Chondrocyte (in vitro differentiated cells): ENCODE data around the gene NAP1L5. TPM values are rescaled to one million over a fixed set of nuclear protein-coding genes. Genes with fewer than 3 reads are reported as not detected.

Experiments used
- DNase-seq: peaks from one replicate; pipeline ENCODE4 v3.0.0; 2021; ENCODE audit warnings: mixed read lengths, low spot score
- H3K27ac Mint-ChIP-seq: one replicate; pipeline ENCODE4 v1.8.0; 2021; ENCODE audit warnings: mild to moderate bottlenecking, moderate library complexity, mixed read lengths; ENCODE audit not compliant: unreplicated experiment
- H3K27me3 Mint-ChIP-seq: 2 replicates; pipeline ENCODE4 v1.8.0; 2021; ENCODE audit warnings: low read depth, mixed read lengths
- H3K36me3 Mint-ChIP-seq: 2 replicates; pipeline ENCODE4 v1.8.0; 2021; ENCODE audit warnings: low read depth, mixed read lengths
- H3K4me1 Mint-ChIP-seq: 2 replicates; pipeline ENCODE4 v1.8.0; 2021; ENCODE audit warnings: low read depth, mild to moderate bottlenecking, mixed read lengths
- H3K4me3 Mint-ChIP-seq: one replicate; pipeline ENCODE4 v1.8.0; 2021; ENCODE audit warnings: mild to moderate bottlenecking, moderate library complexity, mixed read lengths; ENCODE audit not compliant: unreplicated experiment
- H3K9me3 Mint-ChIP-seq: 2 replicates; pipeline ENCODE4 v1.8.0; 2021; ENCODE audit warnings: low read depth, mixed read lengths
- total RNA-seq: library from RNA; stranded (reverse); gene quantifications from 3 replicates; pipeline ENCODE4 v1.2.1, GENCODE V29; 2021
- TF ChIP-seq, protein P1 (sequence below): fragments of 200-600 bp; sonication (generic); IDR thresholded peaks from 2 replicates; pipeline ENCODE4 v1.5.0; 2021; ENCODE audit warnings: antibody characterized with exemption, mild to moderate bottlenecking, moderate library complexity

The NAP1L5 gene
- total RNA-seq, 1 donor from 2014 or later, result 5.8 TPM

- Mint-ChIP-seq H3K27me3 (no peaks in the 10 kb centered on the region), H3K9me3 (no peaks in the 10 kb centered on the region), H3K27ac (no peak overlapping the region), H3K4me1 (peaks cover 8% of the 10 kb centered on the region), H3K36me3 (peaks cover 4% of the 10 kb centered on the region), H3K4me3 (no peak overlapping the region)
- DNase-seq, result no peak
- TF ChIP-seq, protein P1, sequence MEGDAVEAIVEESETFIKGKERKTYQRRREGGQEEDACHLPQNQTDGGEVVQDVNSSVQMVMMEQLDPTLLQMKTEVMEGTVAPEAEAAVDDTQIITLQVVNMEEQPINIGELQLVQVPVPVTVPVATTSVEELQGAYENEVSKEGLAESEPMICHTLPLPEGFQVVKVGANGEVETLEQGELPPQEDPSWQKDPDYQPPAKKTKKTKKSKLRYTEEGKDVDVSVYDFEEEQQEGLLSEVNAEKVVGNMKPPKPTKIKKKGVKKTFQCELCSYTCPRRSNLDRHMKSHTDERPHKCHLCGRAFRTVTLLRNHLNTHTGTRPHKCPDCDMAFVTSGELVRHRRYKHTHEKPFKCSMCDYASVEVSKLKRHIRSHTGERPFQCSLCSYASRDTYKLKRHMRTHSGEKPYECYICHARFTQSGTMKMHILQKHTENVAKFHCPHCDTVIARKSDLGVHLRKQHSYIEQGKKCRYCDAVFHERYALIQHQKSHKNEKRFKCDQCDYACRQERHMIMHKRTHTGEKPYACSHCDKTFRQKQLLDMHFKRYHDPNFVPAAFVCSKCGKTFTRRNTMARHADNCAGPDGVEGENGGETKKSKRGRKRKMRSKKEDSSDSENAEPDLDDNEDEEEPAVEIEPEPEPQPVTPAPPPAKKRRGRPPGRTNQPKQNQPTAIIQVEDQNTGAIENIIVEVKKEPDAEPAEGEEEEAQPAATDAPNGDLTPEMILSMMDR, result no peak
Observed at GRCh38 chr4:88693792-88694191, 3.8 kb downstream of the NAP1L5 start.

- Mint-ChIP-seq H3K9me3 (no peaks in the 10 kb centered on the region), H3K27me3 (no peaks in the 10 kb centered on the region), H3K27ac (peak overlapping the region; percentile 24), H3K36me3 (peaks cover 14% of the 10 kb centered on the region), H3K4me3 (no peak overlapping the region), H3K4me1 (no peaks in the 10 kb centered on the region)
- no peak for DNase-seq
- TF ChIP-seq, protein P1, result no peak
Observed at GRCh38 chr4:88690355-88690754, 7.3 kb downstream of the NAP1L5 start.

- no peaks in the 10 kb centered on the region for H3K4me1 Mint-ChIP-seq
- H3K9me3 Mint-ChIP-seq, result peaks cover 3% of the 10 kb centered on the region
- peaks cover 29% of the 10 kb centered on the region for H3K36me3 Mint-ChIP-seq
- H3K27me3 Mint-ChIP-seq, result no peaks in the 10 kb centered on the region
- TF ChIP-seq, protein P1, result no peak
- no peak overlapping the region for H3K4me3 Mint-ChIP-seq
- no peak overlapping the region for H3K27ac Mint-ChIP-seq
- DNase-seq, result no peak
Observed at GRCh38 chr4:88681209-88681608, 16.4 kb downstream of the NAP1L5 start.

- H3K4me3 Mint-ChIP-seq, result no peak overlapping the region
- DNase-seq, result no peak
Observed at GRCh38 chr4:88675543-88675942, 22.1 kb downstream of the NAP1L5 start.

DNA sequence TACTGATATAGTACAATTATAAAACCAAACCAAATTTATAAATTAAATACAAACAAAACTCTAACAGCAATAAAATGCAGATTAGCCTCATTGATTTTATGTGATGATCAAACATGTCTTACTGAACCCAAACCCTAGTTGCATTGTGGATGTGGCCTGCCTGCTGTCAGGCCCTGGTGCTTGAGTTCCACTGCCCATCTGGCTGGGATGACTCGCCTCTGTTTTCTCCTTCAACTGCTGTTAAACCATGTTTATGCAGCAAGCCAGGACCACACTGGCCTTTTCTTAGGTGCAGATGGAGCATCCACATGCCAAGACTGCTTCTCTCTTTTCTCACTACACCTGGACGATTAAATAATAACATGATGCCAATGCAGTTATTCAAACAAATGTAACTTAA lies 22.6 kb downstream of the NAP1L5 start:
- no peak overlapping the region for H3K4me3 Mint-ChIP-seq
- H3K27ac Mint-ChIP-seq, result no peak overlapping the region
- no peak for DNase-seq
- peaks cover 19% of the 10 kb centered on the region for H3K36me3 Mint-ChIP-seq
- no peaks in the 10 kb centered on the region for H3K9me3 Mint-ChIP-seq
- TF ChIP-seq, protein P1, result no peak
- no peaks in the 10 kb centered on the region for H3K27me3 Mint-ChIP-seq
- H3K4me1 Mint-ChIP-seq, result no peaks in the 10 kb centered on the region

More at GRCh38 chr4:88675543-88675942, 22.1 kb downstream of the NAP1L5 start:
- Mint-ChIP-seq H3K4me1 (no peaks in the 10 kb centered on the region), H3K36me3 (peaks cover 16% of the 10 kb centered on the region), H3K27me3 (no peaks in the 10 kb centered on the region), H3K9me3 (no peaks in the 10 kb centered on the region), H3K27ac (no peak overlapping the region)
- TF ChIP-seq, protein P1, result no peak
